Aorta (tissue), 5 donors: ENCODE data around the gene PPP1CC. TPM values are rescaled to one million over a fixed set of nuclear protein-coding genes. Genes with fewer than 3 reads are reported as not detected.

Source experiments
- ATAC-seq: fragments of 200-7000 bp; cut with Tn5 transposase; one replicate; pipeline ENCODE4 v1.9.1; 2022; ENCODE audit warnings: moderate library complexity; ENCODE audit not compliant: low FRiP score
- DNase-seq, 2 donors: peaks; one replicate each; pipeline ENCODE4 v3.0.0-alpha.2; 2020
- H3K27ac ChIP-seq, 2 donors: one replicate each; pipeline ENCODE4 v1.5.1; 2013; ENCODE audit warnings: low read length in 2 of 2, mild to moderate bottlenecking in 2 of 2, moderate library complexity in 2 of 2, control low read depth in 1 of 2, inconsistent platforms in 1 of 2, low read depth in 1 of 2
- H3K27me3 ChIP-seq, 2 donors: one replicate each; pipeline ENCODE4 v1.6.1; 2013; ENCODE audit warnings: control low read depth in 1 of 2, low read length in 1 of 2, mild to moderate bottlenecking in 1 of 2, moderate library complexity in 1 of 2; ENCODE audit not compliant: insufficient read depth in 2 of 2, control insufficient read depth in 1 of 2
- H3K36me3 ChIP-seq, 2 donors: one replicate each; pipeline ENCODE4 v1.6.1; 2013; ENCODE audit warnings: control low read depth in 1 of 2, low read length in 1 of 2, mild to moderate bottlenecking in 1 of 2; ENCODE audit not compliant: insufficient read depth in 2 of 2, control insufficient read depth in 1 of 2
- H3K4me1 ChIP-seq, 2 donors: one replicate each; pipeline ENCODE4 v1.6.1; 2013; ENCODE audit warnings: low read length in 2 of 2, control low read depth in 1 of 2, mild to moderate bottlenecking in 1 of 2, moderate library complexity in 1 of 2; ENCODE audit not compliant: insufficient read depth in 2 of 2, control insufficient read depth in 1 of 2
- H3K4me3 ChIP-seq, 2 donors: one replicate each; pipeline ENCODE4 v1.5.1; 2013; ENCODE audit warnings: low read length in 2 of 2, control low read depth in 1 of 2, mild to moderate bottlenecking in 1 of 2
- H3K9me3 ChIP-seq: one replicate; pipeline ENCODE4 v1.6.1; 2013; ENCODE audit warnings: mild to moderate bottlenecking, low read length; ENCODE audit not compliant: control insufficient read depth
- WGBS, 2 donors: extraction: QIAGEN DNeasy Blood & Tissue Kit; methylation state at CpG; one replicate each; pipeline ENCODE4 v1.1.7; 2013; 5-methylcytosine and 5-hydroxymethylcytosine counted together
- intact Hi-C, 2 donors: fragments of 100-400 bp; cut with DNase I; formaldehyde crosslinking; loops; one replicate each; pipeline versions ENCODE4 v1.14.2 to v1.15.0; 2022
- polyA plus RNA-seq, 2 donors: library from polyadenylated mRNA; stranded (reverse); fragments of 200-250 nt; gene quantifications; one replicate each; pipeline ENCODE4 v1.2.3, GENCODE V29; 2013
- total RNA-seq, 2 donors: library from RNA; stranded (reverse); fragmentation: NEBNext Ultra II Directional; extraction: Animal tissue kit (Norgen Biotek cat#: 25700); gene quantifications; one replicate each; pipeline ENCODE4 v1.2.1, GENCODE V29; 2021
- donor health status: healthy with polysubstance abuse.
- donor health status: Bipolar disorder and iron deficiency.
- donor health status: DM: no; HTN: no; CAD: no.
- donor health status: DM: no; HTN: no; CAD: no.
- donor health status: DM: yes; HTN: yes; CAD: no.

The PPP1CC gene
- total and polyA plus RNA-seq, 4 donors, result 73.8 to 178 (median 85.1) TPM

GRCh38 chr12:110693731-110694130 is 49.0 kb downstream of the PPP1CC start:
- no peaks in the 10 kb centered on the region for H3K27me3 ChIP-seq
- peak in 1 of 2 donors; percentile 81 for DNase-seq
- WGBS, 2 donors, result 80 to 82% methylated on average over 7 of the region's 7 CpGs
- intact Hi-C loops, result no loop called here
- no peaks in the 10 kb centered on the region for H3K4me1 ChIP-seq
- no peaks in the 10 kb centered on the region for H3K36me3 ChIP-seq
- H3K9me3 ChIP-seq, result no peaks in the 10 kb centered on the region
- no peak overlapping the region for H3K4me3 ChIP-seq
- H3K27ac ChIP-seq, result no peak overlapping the region
- no peak for ATAC-seq

DNA sequence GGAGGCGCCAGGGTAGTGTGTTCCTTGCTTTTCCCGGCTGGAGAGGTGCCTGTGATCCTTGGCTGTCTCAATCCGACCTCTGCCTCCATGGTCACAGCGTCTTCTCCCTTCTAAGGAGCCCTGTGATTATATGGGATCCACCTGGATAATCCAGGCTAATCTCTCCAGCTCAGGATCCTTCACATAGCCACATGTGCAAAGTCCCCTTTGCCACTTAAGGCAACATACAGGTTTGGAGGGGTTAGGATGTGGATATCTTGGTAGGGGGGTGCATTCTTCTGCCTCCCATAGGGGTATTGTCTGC is 52.6 kb downstream of the PPP1CC start:
- 52 to 55% methylated on average over 4 of the region's 4 CpGs for WGBS, 2 donors
- no peak overlapping the region for H3K4me3 ChIP-seq
- DNase-seq, result no peak

GRCh38 chr12:110689281-110690126 is 53.2 kb downstream of the PPP1CC start:
- 1 to 2% methylated on average over 38 of the region's 38 CpGs for WGBS, 2 donors
- peaks cover 2% of the 10 kb centered on the region for H3K9me3 ChIP-seq
- no peaks in the 10 kb centered on the region for H3K4me1 ChIP-seq
- H3K36me3 ChIP-seq, result no peaks in the 10 kb centered on the region
- intact Hi-C loops, result no loop called here
- H3K27ac ChIP-seq, result peak overlapping the region in 1 of 2 donors; percentile 36
- ATAC-seq, result peak; percentile 82
- no peaks in the 10 kb centered on the region for H3K27me3 ChIP-seq
- H3K4me3 ChIP-seq, result peak overlapping the region; percentile 44 to 45
- peak; percentile 85 to 87 for DNase-seq

More for the DNA sequence above, 52.6 kb downstream of the PPP1CC start:
- intact Hi-C loops, result no loop called here
- Histone ChIP-seq H3K36me3 (no peaks in the 10 kb centered on the region), H3K27ac (no peak overlapping the region), H3K4me1 (no peaks in the 10 kb centered on the region), H3K27me3 (no peaks in the 10 kb centered on the region), H3K9me3 (peaks cover 2% of the 10 kb centered on the region)
- no peak for ATAC-seq

DNA sequence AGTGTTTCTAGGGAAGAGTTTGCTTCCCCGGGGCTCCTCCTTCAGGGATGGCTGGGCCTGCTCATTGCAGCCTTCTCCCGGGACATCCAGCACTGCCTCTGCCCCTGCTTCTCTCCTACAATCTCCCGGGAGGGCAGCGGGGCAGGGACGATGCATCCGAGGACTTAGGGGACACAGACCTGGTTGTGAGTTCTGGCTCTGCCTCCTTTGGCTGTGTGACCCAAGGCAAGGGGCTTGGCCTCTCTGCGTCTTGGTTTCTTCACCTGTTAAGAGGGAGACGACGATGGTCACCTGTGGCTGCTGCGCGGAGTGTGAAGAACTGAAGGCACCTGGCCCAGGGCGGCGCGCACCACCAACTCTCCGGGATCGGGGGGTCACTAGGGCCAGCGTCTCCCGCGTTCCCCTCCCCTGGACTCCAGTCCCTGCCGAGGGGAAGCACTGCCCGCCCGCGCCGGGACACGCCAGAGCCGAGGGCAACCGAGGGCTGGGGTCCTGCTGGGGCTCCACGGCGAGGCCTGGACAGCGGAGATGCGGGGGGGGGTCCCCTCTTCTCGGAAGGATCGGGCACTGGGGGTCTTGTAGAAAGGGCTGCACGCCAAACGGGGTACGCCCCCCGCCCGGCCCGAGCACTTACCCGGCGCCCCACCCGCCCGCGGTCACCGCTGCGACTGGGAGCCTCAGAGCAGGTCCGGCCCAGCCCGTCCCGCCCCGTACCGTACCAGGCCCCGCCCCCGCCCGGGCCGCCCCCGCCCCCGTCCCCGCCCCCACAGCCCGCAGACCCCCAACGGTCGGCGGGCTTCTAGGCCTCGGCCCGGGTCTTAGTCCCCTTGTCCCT is 54.0 kb downstream of the PPP1CC start, which contains the start of gene HVCN1:
TSS of gene HVCN1 (minus strand) at position 670 of the 835 bp plus-strand sequence. CDS start 5,870 bp downstream, outside the sequence.
- Histone ChIP-seq H3K27ac (peak within 1 kb of the TSS in 1 of 2 donors; percentile 36), H3K9me3 (peaks cover 2% of the 10 kb centered on the region), H3K27me3 (no peaks in the 10 kb centered on the region), H3K36me3 (no peaks in the 10 kb centered on the region), H3K4me1 (no peaks in the 10 kb centered on the region), H3K4me3 (peak within 1 kb of the TSS; percentile 44 to 45)
- DNase-seq, result peak; percentile 75 to 85
- ATAC-seq, result peak; percentile 90
- intact Hi-C loops, result no loop called here
- WGBS, 2 donors, result 4 to 7% methylated on average over 32 to 64 of the region's 64 CpGs

- H3K27me3 ChIP-seq, result no peaks in the 10 kb centered on the region
- no peaks in the 10 kb centered on the region for H3K36me3 ChIP-seq
- no peak overlapping the region for H3K4me3 ChIP-seq
- ATAC-seq (no peak), DNase-seq (no peak)
- H3K9me3 ChIP-seq, result peaks cover 2% of the 10 kb centered on the region
- WGBS, 2 donors, result 94 to 97% methylated on average over 15 of the region's 15 CpGs
- no peaks in the 10 kb centered on the region for H3K4me1 ChIP-seq
- no peak overlapping the region for H3K27ac ChIP-seq
- intact Hi-C loops, result no loop called here
These were observed 55.1 kb downstream of the PPP1CC start for GRCh38 chr12:110687396-110688169.

DNA sequence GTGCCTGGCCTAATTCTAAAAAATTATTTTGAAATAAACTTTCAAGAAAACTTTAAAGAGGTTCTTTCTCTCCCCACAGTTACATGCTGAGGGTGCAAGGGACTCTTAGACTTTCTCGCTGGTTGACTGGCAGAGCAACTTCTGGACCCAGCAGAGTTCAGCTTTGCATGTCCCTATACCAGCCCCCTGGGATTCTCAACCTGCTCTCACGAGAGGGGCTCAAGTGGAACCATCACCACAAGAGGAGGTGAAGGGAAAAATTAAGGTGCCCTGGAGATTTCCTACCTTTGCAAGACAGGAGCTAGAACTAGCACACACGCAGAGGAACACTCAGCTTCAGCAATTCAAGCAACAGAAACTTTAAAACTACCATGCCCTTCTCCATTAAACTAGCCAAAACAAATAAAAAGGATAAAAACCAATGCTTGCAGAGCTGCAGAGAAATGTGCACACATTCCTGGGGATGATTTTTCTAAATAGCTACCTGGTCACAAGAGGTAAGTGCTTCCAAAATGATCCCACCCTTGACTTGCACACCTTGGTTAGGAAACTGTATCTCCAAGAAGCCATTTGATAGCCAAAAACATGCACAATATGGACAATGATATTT is 56.3 kb downstream of the PPP1CC start:
- Histone ChIP-seq H3K27ac (no peak overlapping the region), H3K27me3 (no peaks in the 10 kb centered on the region), H3K4me1 (no peaks in the 10 kb centered on the region), H3K4me3 (no peak overlapping the region), H3K9me3 (peaks cover 2% of the 10 kb centered on the region), H3K36me3 (peaks cover 0 to 3% of the 10 kb centered on the region in 2 donors)
- DNase-seq, result no peak
- intact Hi-C loops, result no loop called here
- WGBS, 2 donors, result 95 to 99% methylated on average over 3 of the region's 3 CpGs
- ATAC-seq, result no peak

- 81 to 85% methylated on average over 7 of the region's 7 CpGs for WGBS, 2 donors
- intact Hi-C loops, result no loop called here
- ATAC-seq, result no peak
- no peak for DNase-seq
- Histone ChIP-seq H3K4me1 (no peaks in the 10 kb centered on the region), H3K27me3 (no peaks in the 10 kb centered on the region), H3K36me3 (peaks cover 0 to 3% of the 10 kb centered on the region in 2 donors), H3K27ac (no peak overlapping the region), H3K4me3 (no peak overlapping the region), H3K9me3 (peaks cover 2% of the 10 kb centered on the region)
These were observed 58.3 kb downstream of the PPP1CC start for GRCh38 chr12:110684312-110684836.

- H3K4me1 ChIP-seq, result no peaks in the 10 kb centered on the region
- no peak overlapping the region for H3K4me3 ChIP-seq
- H3K9me3 ChIP-seq, result peaks cover 2% of the 10 kb centered on the region
- no peaks in the 10 kb centered on the region for H3K27me3 ChIP-seq
- no peak overlapping the region for H3K27ac ChIP-seq
- ATAC-seq, result no peak
- intact Hi-C loops, result no loop called here
- WGBS, 2 donors, result 97 to 100% methylated on average over 2 of the region's 2 CpGs
- peaks cover 0 to 3% of the 10 kb centered on the region in 2 donors for H3K36me3 ChIP-seq
- DNase-seq, result no peak
These were observed 58.8 kb downstream of the PPP1CC start for GRCh38 chr12:110683888-110684287.
